Mesothelial cell of epicardium (in vitro differentiated cells): ENCODE measurements around the gene EIF3A. TPM values are rescaled to one million over a fixed set of nuclear protein-coding genes. Genes with fewer than 3 reads are reported as not detected.
"Not testable (repeated sequence)": the region's sequence is repeated elsewhere in the genome, so short reads cannot be mapped to it uniquely, and the experiment has no call there.

Source experiments
- DNase-seq, 2 experiments: peaks; one replicate each; pipeline ENCODE4 v3.0.0; 2021; ENCODE audit warnings: low spot score in 2 of 2; ENCODE audit not compliant: unreplicated experiment in 2 of 2
- H3K27ac Mint-ChIP-seq: 2 replicates; pipeline ENCODE4 v1.8.0; 2021; ENCODE audit warnings: mixed read lengths
- H3K27me3 Mint-ChIP-seq: 2 replicates; pipeline ENCODE4 v1.8.0; 2021; ENCODE audit warnings: low read depth, mixed read lengths
- H3K36me3 Mint-ChIP-seq: 2 replicates; pipeline ENCODE4 v1.8.0; 2021; ENCODE audit warnings: mixed read lengths
- H3K4me1 Mint-ChIP-seq: 2 replicates; pipeline ENCODE4 v1.8.0; 2021; ENCODE audit warnings: mixed read lengths
- H3K4me3 Mint-ChIP-seq: 2 replicates; pipeline ENCODE4 v1.8.0; 2021; ENCODE audit warnings: mild to moderate bottlenecking, moderate library complexity, mixed read lengths
- H3K9me3 Mint-ChIP-seq: 2 replicates; pipeline ENCODE4 v1.8.0; 2021; ENCODE audit warnings: mixed read lengths
- CTCF ChIP-seq: fragments of 200-600 bp; sonication (generic); IDR thresholded peaks from one replicate; pipeline ENCODE4 v1.5.0; 2021; ENCODE audit warnings: antibody characterized with exemption; ENCODE audit not compliant: unreplicated experiment
- total RNA-seq: library from RNA; stranded (reverse); gene quantifications from 3 replicates; pipeline ENCODE4 v1.2.1, GENCODE V29; 2021

Gene EIF3A
- total RNA-seq, 1 donor from 2014 or later = 145 TPM

- Mint-ChIP-seq H3K9me3 (no peaks in the 10 kb centered on the region), H3K27ac (no peak overlapping the region), H3K4me1 (peaks cover 8% of the 10 kb centered on the region), H3K4me3 (peak overlapping the region; percentile 61), H3K27me3 (no peaks in the 10 kb centered on the region), H3K36me3 (peaks cover 6% of the 10 kb centered on the region)
- TF ChIP-seq CTCF = no peak
- DNase-seq = no peak
These were observed 22.8 kb upstream of the EIF3A start for GRCh38 chr10:119103241-119103902.

DNA sequence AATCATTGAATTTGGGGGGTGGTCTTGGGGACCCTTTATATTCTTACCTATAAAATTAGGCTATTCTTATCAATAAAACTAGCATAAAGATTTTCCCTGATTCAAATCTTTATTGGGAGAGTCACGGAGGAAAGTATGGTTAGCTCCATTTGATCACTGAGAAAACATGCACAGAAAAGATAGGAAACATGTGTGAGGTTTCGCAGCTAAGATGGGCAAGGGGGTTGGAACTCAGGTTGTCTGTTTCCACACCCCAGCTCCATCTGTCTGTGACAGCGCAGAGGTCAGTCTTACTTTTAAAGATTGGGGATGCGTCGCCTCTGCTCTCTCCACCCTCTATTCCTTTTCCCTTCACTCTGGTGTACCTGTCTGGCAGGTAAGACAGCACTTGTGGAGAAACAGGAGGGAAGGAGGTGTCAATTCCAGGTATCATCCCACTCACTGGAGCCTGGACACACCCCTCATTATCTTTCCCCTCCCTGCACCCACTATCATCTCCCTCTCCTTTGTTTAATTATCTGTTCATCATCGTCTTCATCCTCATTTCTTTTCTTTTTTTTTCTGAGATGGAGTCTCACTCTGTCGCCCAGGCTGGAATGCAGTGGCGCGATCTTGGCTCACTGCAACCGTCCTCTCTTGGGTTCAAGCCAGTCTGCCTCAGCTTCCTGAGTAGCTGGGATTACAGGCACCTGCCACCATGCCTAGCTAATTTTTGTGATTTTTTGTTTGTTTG, 20.9 kb upstream of the EIF3A start:
- H3K36me3 Mint-ChIP-seq = no peaks in the 10 kb centered on the region
- no peak overlapping the region for H3K27ac Mint-ChIP-seq
- no peak for TF ChIP-seq CTCF
- DNase-seq = no peak
- no peak overlapping the region for H3K4me3 Mint-ChIP-seq
- peaks cover 8% of the 10 kb centered on the region for H3K4me1 Mint-ChIP-seq
- no peaks in the 10 kb centered on the region for H3K27me3 Mint-ChIP-seq
- no peaks in the 10 kb centered on the region for H3K9me3 Mint-ChIP-seq

DNA sequence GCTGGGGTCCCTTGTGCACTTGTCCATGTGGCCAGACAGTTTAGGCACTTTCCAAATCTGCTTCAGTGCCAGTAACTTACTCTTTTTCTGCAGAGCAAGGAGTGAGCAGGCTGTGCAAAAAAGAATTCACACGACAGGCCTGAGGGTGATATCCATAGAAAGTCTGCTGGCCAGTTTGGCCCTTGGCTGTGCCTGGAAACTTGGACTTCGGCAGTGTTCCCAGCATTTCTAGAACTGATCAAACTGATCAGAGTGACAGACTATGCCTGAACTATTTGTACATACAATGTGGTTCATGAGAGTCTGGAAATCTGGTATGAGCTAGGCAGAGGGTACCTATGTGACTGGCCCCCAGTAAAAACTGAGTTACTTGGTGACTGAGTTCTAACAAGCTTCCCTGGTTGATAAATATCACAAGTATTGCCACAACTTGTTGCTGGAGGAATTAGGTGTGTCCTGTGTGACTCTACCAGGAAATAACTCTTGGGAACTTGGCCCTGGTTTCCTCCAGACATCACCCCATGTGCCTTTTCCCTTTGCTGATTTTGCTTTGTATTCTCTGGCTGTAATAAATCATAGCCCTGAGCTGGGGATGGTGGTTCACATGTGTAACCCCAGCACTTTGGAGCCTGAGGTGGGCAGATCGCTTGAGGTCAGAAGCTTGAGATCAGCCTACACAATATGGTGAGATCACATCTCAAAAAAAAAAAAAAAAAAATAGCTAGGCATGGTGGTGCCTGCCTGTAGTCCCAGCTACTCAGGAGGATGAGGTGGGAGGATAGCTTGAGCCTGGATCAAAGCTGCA, 20.0 kb upstream of the EIF3A start:
- H3K4me3 Mint-ChIP-seq = no peak overlapping the region
- H3K27ac Mint-ChIP-seq = peak overlapping the region; percentile 77
- no peak for DNase-seq
- no peaks in the 10 kb centered on the region for H3K27me3 Mint-ChIP-seq
- peaks cover 8% of the 10 kb centered on the region for H3K4me1 Mint-ChIP-seq
- H3K9me3 Mint-ChIP-seq = no peaks in the 10 kb centered on the region
- H3K36me3 Mint-ChIP-seq = no peaks in the 10 kb centered on the region
- TF ChIP-seq CTCF = no peak

DNA sequence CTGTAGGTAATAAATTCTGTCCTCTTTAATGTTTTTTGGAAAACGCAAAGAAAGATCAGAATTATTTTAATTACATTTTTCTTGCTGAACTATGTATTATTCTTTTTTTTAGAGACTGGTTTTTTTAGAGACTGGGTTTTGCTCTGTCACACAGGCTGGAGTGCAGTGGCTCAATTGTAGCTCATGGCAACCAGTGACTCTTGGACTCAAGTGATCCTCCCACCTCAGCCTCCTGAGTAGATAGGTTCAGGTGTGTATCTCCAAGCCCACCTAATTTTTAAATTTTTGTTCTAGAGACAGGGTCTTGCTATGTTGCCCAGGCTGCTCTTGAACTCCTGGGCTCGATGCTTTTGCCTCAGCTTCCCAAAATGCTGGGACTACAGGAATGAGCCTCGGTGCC, 18.0 kb upstream of the EIF3A start:
- H3K4me3 Mint-ChIP-seq = no peak overlapping the region
- no peaks in the 10 kb centered on the region for H3K36me3 Mint-ChIP-seq
- H3K9me3 Mint-ChIP-seq = no peaks in the 10 kb centered on the region
- H3K4me1 Mint-ChIP-seq = peaks cover 7% of the 10 kb centered on the region
- TF ChIP-seq CTCF = no peak
- no peak overlapping the region for H3K27ac Mint-ChIP-seq
- DNase-seq = no peak
- no peaks in the 10 kb centered on the region for H3K27me3 Mint-ChIP-seq

- not testable (repeated sequence) for H3K4me1 Mint-ChIP-seq, H3K9me3 Mint-ChIP-seq, H3K36me3 Mint-ChIP-seq, H3K27ac Mint-ChIP-seq, DNase-seq, H3K4me3 Mint-ChIP-seq, H3K27me3 Mint-ChIP-seq
These were observed 16.2 kb upstream of the EIF3A start for GRCh38 chr10:119096641-119097415.
